ENCODE measurements around the gene AGAP2. TPM values are rescaled to one million over a fixed set of nuclear protein-coding genes. Genes with fewer than 3 reads are reported as not detected.
A peak's percentile ranks its signal among the peaks of the same experiment; 100 is the strongest.
"Not testable (repeated sequence)": the region's sequence is repeated elsewhere in the genome, so short reads cannot be mapped to it uniquely, and the experiment has no call there.

Gene AGAP2
- total RNA-seq, 1 experiment from 2014 or later = 38.6 TPM

- peak in 1 of 2 experiments; percentile 56 for DNase-seq
- Histone ChIP-seq H3K27ac (no peak overlapping the region), H3K4me3 (no peak overlapping the region), H3K36me3 (peaks cover 34% of the 10 kb centered on the region), H3K9me3 (replicated peaks) (no peaks in the 10 kb centered on the region), H3K27me3 (no peaks in the 10 kb centered on the region), H3K4me1 (peaks cover 6% of the 10 kb centered on the region)
Measured at GRCh38 chr12:57695770-57696432, 42.6 kb downstream of the AGAP2 start.

GRCh38 chr12:57694459-57695019, 44.0 kb downstream of the AGAP2 start:
- peak in 1 of 2 experiments; percentile 77 for DNase-seq
- Histone ChIP-seq H3K9me3 (replicated peaks) (no peaks in the 10 kb centered on the region), H3K27me3 (no peaks in the 10 kb centered on the region), H3K4me3 (peak overlapping the region; percentile 71), H3K4me1 (peaks cover 6% of the 10 kb centered on the region), H3K27ac (peak overlapping the region; percentile 45), H3K36me3 (peaks cover 28% of the 10 kb centered on the region)

GRCh38 chr12:57693659-57694458, 44.7 kb downstream of the AGAP2 start, which contains the start of gene OS9:
TSS of gene OS9 (plus strand) at chr12:57694132. CDS start at chr12:57694162, 30 bp downstream.
- peaks cover 25% of the 10 kb centered on the region for H3K36me3 ChIP-seq
- H3K27ac ChIP-seq = peak within 1 kb of the TSS; percentile 45
- no peaks in the 10 kb centered on the region; the same call in 1 of the 2 replicates for H3K9me3 ChIP-seq (replicated peaks)
- H3K4me3 ChIP-seq = peak within 1 kb of the TSS; percentile 71
- peak; percentile 100 for DNase-seq
- H3K27me3 ChIP-seq = no peaks in the 10 kb centered on the region
- peaks cover 6% of the 10 kb centered on the region for H3K4me1 ChIP-seq

GRCh38 chr12:57693317-57693658, 45.3 kb downstream of the AGAP2 start:
- no peak for DNase-seq
- Histone ChIP-seq H3K4me1 (peaks cover 6% of the 10 kb centered on the region), H3K27me3 (no peaks in the 10 kb centered on the region), H3K27ac (no peak overlapping the region), H3K9me3 (replicated peaks) (no peaks in the 10 kb centered on the region; the same call in 1 of the 2 replicates), H3K4me3 (peak overlapping the region; percentile 1; the same call in 1 of the 2 replicates), H3K36me3 (peaks cover 25% of the 10 kb centered on the region)

- Histone ChIP-seq H3K4me3 (no peak overlapping the region), H3K27ac (no peak overlapping the region), H3K4me1 (peaks cover 6% of the 10 kb centered on the region), H3K27me3 (no peaks in the 10 kb centered on the region; the same call in 1 of the 2 replicates), H3K36me3 (peaks cover 18% of the 10 kb centered on the region), H3K9me3 (replicated peaks) (no peaks in the 10 kb centered on the region; the same call in 1 of the 2 replicates)
- DNase-seq = peak in 1 of 2 experiments; percentile 39
Measured at GRCh38 chr12:57692500-57692899, 46.0 kb downstream of the AGAP2 start.

GRCh38 chr12:57688931-57689330, 49.6 kb downstream of the AGAP2 start:
- H3K4me3 ChIP-seq = no peak overlapping the region
- no peaks in the 10 kb centered on the region for H3K36me3 ChIP-seq
- no peaks in the 10 kb centered on the region for H3K4me1 ChIP-seq
- no peak overlapping the region for H3K27ac ChIP-seq
- peaks cover 2% of the 10 kb centered on the region for H3K9me3 ChIP-seq (replicated peaks)
- no peak for DNase-seq
- peaks cover 20% of the 10 kb centered on the region for H3K27me3 ChIP-seq

GRCh38 chr12:57687862-57688261, 50.7 kb downstream of the AGAP2 start:
- H3K9me3 ChIP-seq (replicated peaks) = peaks cover 9% of the 10 kb centered on the region
- H3K4me3 ChIP-seq = no peak overlapping the region
- no peaks in the 10 kb centered on the region for H3K4me1 ChIP-seq
- no peak for DNase-seq
- peaks cover 20% of the 10 kb centered on the region for H3K27me3 ChIP-seq
- H3K27ac ChIP-seq = no peak overlapping the region
- no peaks in the 10 kb centered on the region for H3K36me3 ChIP-seq

GRCh38 chr12:57679697-57680096, 58.8 kb downstream of the AGAP2 start:
- no peak overlapping the region for H3K27ac ChIP-seq
- H3K4me1 ChIP-seq = no peaks in the 10 kb centered on the region
- H3K9me3 ChIP-seq (replicated peaks) = peaks cover 20% of the 10 kb centered on the region
- no peak for DNase-seq
- no peaks in the 10 kb centered on the region for H3K36me3 ChIP-seq
- no peaks in the 10 kb centered on the region for H3K27me3 ChIP-seq
- no peak overlapping the region for H3K4me3 ChIP-seq

- H3K4me1 ChIP-seq, H3K4me3 ChIP-seq, DNase-seq, H3K27ac ChIP-seq, H3K36me3 ChIP-seq, H3K27me3 ChIP-seq: not testable (repeated sequence)
- H3K9me3 ChIP-seq (replicated peaks) = peaks cover 11% of the 10 kb centered on the region; the same call in 1 of the 2 replicates
Measured at GRCh38 chr12:57677947-57678346, 60.6 kb downstream of the AGAP2 start.

GRCh38 chr12:57674691-57675090, 63.9 kb downstream of the AGAP2 start:
- no peaks in the 10 kb centered on the region for H3K9me3 ChIP-seq (replicated peaks)
- H3K36me3 ChIP-seq = no peaks in the 10 kb centered on the region
- H3K27ac ChIP-seq = no peak overlapping the region
- H3K4me1 ChIP-seq = no peaks in the 10 kb centered on the region
- H3K4me3 ChIP-seq = no peak overlapping the region
- peaks cover 7% of the 10 kb centered on the region; the same call in 1 of the 2 replicates for H3K27me3 ChIP-seq
- no peak for DNase-seq

Other genes starting within 250 kb of the AGAP2 start
- 68.0 and 91.1 TPM in 2 replicates for gene DDIT3, start 218.2 kb downstream of the AGAP2 start, total RNA-seq (2014; rRNA removed; shearing (Covaris generic))
- gene MBD6, start 215.9 kb downstream of the AGAP2 start, total RNA-seq (2014; rRNA removed; shearing (Covaris generic)) = 60.0 and 60.1 TPM in 2 replicates
- 63.5 and 83.3 TPM in 2 replicates for gene DCTN2, start 191.6 kb downstream of the AGAP2 start, total RNA-seq (2014; rRNA removed; shearing (Covaris generic))
- gene KIF5A, start 188.7 kb downstream of the AGAP2 start, total RNA-seq (2014; rRNA removed; shearing (Covaris generic)) = 0.41 and 0.47 TPM in 2 replicates
- 170 and 171 TPM in 2 replicates for gene PIP4K2C, start 147.6 kb downstream of the AGAP2 start, total RNA-seq (2014; rRNA removed; shearing (Covaris generic))
- gene DTX3, start 133.9 kb downstream of the AGAP2 start, total RNA-seq (2014; rRNA removed; shearing (Covaris generic)) = 157 and 192 TPM in 2 replicates
- 234 and 262 TPM in 2 replicates for gene ARHGEF25, start 127.3 kb downstream of the AGAP2 start, total RNA-seq (2014; rRNA removed; shearing (Covaris generic))
- 82.7 and 104 TPM in 2 replicates for gene B4GALNT1, start 105.5 kb downstream of the AGAP2 start, total RNA-seq (2014; rRNA removed; shearing (Covaris generic))
- 1,587 and 1,701 TPM in 2 replicates for gene OS9, start 44.6 kb downstream of the AGAP2 start, total RNA-seq (2014; rRNA removed; shearing (Covaris generic))
- 292 and 318 TPM in 2 replicates for gene TSPAN31, start 6.3 kb upstream of the AGAP2 start, total RNA-seq (2014; rRNA removed; shearing (Covaris generic))
- 5,376 and 5,685 TPM in 2 replicates for gene CDK4, start 13.6 kb upstream of the AGAP2 start, total RNA-seq (2014; rRNA removed; shearing (Covaris generic))
- gene MARCHF9, start 16.4 kb upstream of the AGAP2 start, total RNA-seq (2014; rRNA removed; shearing (Covaris generic)) = 136 and 147 TPM in 2 replicates
- 72.6 and 97.4 TPM in 2 replicates for gene CYP27B1, start 28.3 kb upstream of the AGAP2 start, total RNA-seq (2014; rRNA removed; shearing (Covaris generic))
- gene METTL1, start 33.4 kb upstream of the AGAP2 start, total RNA-seq (2014; rRNA removed; shearing (Covaris generic)) = 316 and 341 TPM in 2 replicates
- 93.5 and 100 TPM in 2 replicates for gene EEF1AKMT3, start 33.9 kb upstream of the AGAP2 start, total RNA-seq (2014; rRNA removed; shearing (Covaris generic))
- 440 and 505 TPM in 2 replicates for gene TSFM, start 44.0 kb upstream of the AGAP2 start, total RNA-seq (2014; rRNA removed; shearing (Covaris generic))
- 107 and 111 TPM in 2 replicates for gene AVIL, start 80.0 kb upstream of the AGAP2 start, total RNA-seq (2014; rRNA removed; shearing (Covaris generic))
- gene CTDSP2, start 108.0 kb upstream of the AGAP2 start, total RNA-seq (2014; rRNA removed; shearing (Covaris generic)) = 803 and 887 TPM in 2 replicates
- 223 and 224 TPM in 2 replicates for gene ATP23, start 202.8 kb upstream of the AGAP2 start, total RNA-seq (2014; rRNA removed; shearing (Covaris generic))